GM21515 (cell line): ENCODE data around the gene DNAH2.

Experiments
- ATAC-seq: cut with Tn5 transposase; IDR thresholded peaks from one replicate; pipeline ENCODE4 v1.9.1; 2021; ENCODE audit not compliant: unreplicated experiment

Gene DNAH2

GRCh38 chr17:7817643-7817964 lies 100.1 kb downstream of the DNAH2 start:
- ATAC-seq = no peak

GRCh38 chr17:7818026-7818425 lies 100.5 kb downstream of the DNAH2 start:
- no peak for ATAC-seq

- no peak for ATAC-seq
Measured at GRCh38 chr17:7818746-7819645, 101.5 kb downstream of the DNAH2 start.

GRCh38 chr17:7820231-7820630 lies 102.7 kb downstream of the DNAH2 start:
- no peak for ATAC-seq

GRCh38 chr17:7822126-7822525 lies 104.6 kb downstream of the DNAH2 start:
- no peak for ATAC-seq

GRCh38 chr17:7823581-7824001 lies 106.0 kb downstream of the DNAH2 start:
- no peak for ATAC-seq

- no peak for ATAC-seq
Measured at GRCh38 chr17:7824021-7824924, 106.7 kb downstream of the DNAH2 start.

GRCh38 chr17:7825206-7825990 lies 107.9 kb downstream of the DNAH2 start:
- no peak for ATAC-seq

GRCh38 chr17:7830616-7831015 lies 113.1 kb downstream of the DNAH2 start:
- ATAC-seq = no peak

GRCh38 chr17:7831233-7831632 lies 113.7 kb downstream of the DNAH2 start:
- ATAC-seq = no peak

GRCh38 chr17:7832431-7832830 lies 114.9 kb downstream of the DNAH2 start:
- ATAC-seq = no peak

GRCh38 chr17:7833011-7833794 lies 115.7 kb downstream of the DNAH2 start:
- no peak for ATAC-seq

GRCh38 chr17:7833795-7834541 lies 116.4 kb downstream of the DNAH2 start, which contains the start of gene KDM6B:
Gene KDM6B, plus strand, starts transcription at chr17:7834217. Its CDS starts 11,338 bp downstream, at chr17:7845555.
- peak; percentile 44 for ATAC-seq

GRCh38 chr17:7834542-7834956 lies 117.0 kb downstream of the DNAH2 start:
- no peak for ATAC-seq

GRCh38 chr17:7834957-7835813 lies 117.6 kb downstream of the DNAH2 start:
- ATAC-seq = peak; percentile 40

- ATAC-seq = peak; percentile 17
Measured at GRCh38 chr17:7835814-7836595, 118.5 kb downstream of the DNAH2 start.

- no peak for ATAC-seq
Measured at GRCh38 chr17:7836596-7837407, 119.3 kb downstream of the DNAH2 start.
